H1 (cell line): ENCODE data around the gene CNOT8. TPM values are rescaled to one million over a fixed set of nuclear protein-coding genes. Genes with fewer than 3 reads are reported as not detected.

Experiments
- CTCF ChIA-PET: fragments of 300-600 bp; sonication (Branson Sonifier 250); formaldehyde crosslinking; loops from one replicate; lab custom pipeline; 2021; ENCODE audit not compliant: partially characterized antibody; lab: Charles Lee
- POLR2A ChIA-PET: fragments of 300-600 bp; sonication (Branson Sonifier 250); formaldehyde crosslinking; loops from one replicate; lab custom pipeline; 2021; ENCODE audit warnings: inconsistent platforms; ENCODE audit not compliant: partially characterized antibody; lab: Charles Lee
- DNase-seq, 2 experiments: peaks; one replicate each; pipeline versions ENCODE4 v3.0.0 to v3.0.0-alpha.2; 2010 to 2022; ENCODE audit warnings: low spot score in 2 of 2, low read depth in 1 of 2, mixed read lengths in 1 of 2
- FAIRE-seq: peaks from 2 replicates; lab custom pipeline; 2011; peaks lifted over from hg19 to GRCh38; lab: Jason Lieb, UNC
- H2AFZ ChIP-seq: 2 replicates; pipeline ENCODE4 v1.8.1; 2012; ENCODE audit warnings: low read length, inconsistent platforms
- H2AK5ac ChIP-seq: 2 replicates; pipeline ENCODE4 v1.6.1; 2013; ENCODE audit warnings: low read depth, low read length
- H2BK120ac ChIP-seq: replicated peaks from 2 replicates; pipeline ENCODE3; 2013; ENCODE audit warnings: low read depth, low read length, inconsistent platforms
- H2BK12ac ChIP-seq: 2 replicates; pipeline ENCODE4 v1.6.1; 2013; ENCODE audit warnings: low read depth, low read length
- H2BK15ac ChIP-seq: 2 replicates; pipeline ENCODE4 v1.6.1; 2013; ENCODE audit warnings: low read length
- H2BK20ac ChIP-seq: 2 replicates; pipeline ENCODE4 v1.6.1; 2013; ENCODE audit warnings: low read length
- H2BK5ac ChIP-seq: 2 replicates; pipeline ENCODE4 v1.6.1; 2013; ENCODE audit warnings: low read depth, low read length
- H3K14ac ChIP-seq: 2 replicates; pipeline ENCODE4 v1.6.1; 2013; ENCODE audit warnings: inconsistent platforms; ENCODE audit not compliant: insufficient read length
- H3K18ac ChIP-seq: 2 replicates; pipeline ENCODE4 v1.6.1; 2013; ENCODE audit warnings: low read length; ENCODE audit errors: extremely low read depth
- H3K23ac ChIP-seq: 2 replicates; pipeline ENCODE4 v1.6.1; 2013; ENCODE audit warnings: inconsistent platforms; ENCODE audit not compliant: insufficient read length
- H3K23me2 ChIP-seq: 2 replicates; pipeline ENCODE4 v1.6.1; 2013; ENCODE audit warnings: low read depth, low read length
- H3K27ac ChIP-seq: 2 replicates; pipeline ENCODE4 v1.6.1; 2011; ENCODE audit warnings: low read depth, low read length, inconsistent platforms
- H3K27me3 ChIP-seq, 4 experiments: replicated peaks in 1 of 4; 1 replicate in 1 of 4; 2 replicates in 3 of 4; pipeline versions ENCODE4 v1.6.1 to v1.8.1; 2011 to 2013; ENCODE audit warnings: low read length in 3 of 4, mild to moderate bottlenecking in 3 of 4, inconsistent platforms in 2 of 4, mixed read lengths in 2 of 4, moderate library complexity in 1 of 4; ENCODE audit not compliant: control insufficient read depth in 3 of 4, insufficient read depth in 3 of 4; ENCODE audit errors: extremely low read depth in 1 of 4
- H3K36me3 ChIP-seq, 4 experiments: 2 replicates each; pipeline versions ENCODE4 v1.6.1 to v1.8.1; 2011 to 2013; ENCODE audit warnings: mild to moderate bottlenecking in 4 of 4, low read length in 3 of 4, moderate library complexity in 2 of 4, control low read depth in 1 of 4, inconsistent platforms in 1 of 4; ENCODE audit not compliant: insufficient read depth in 4 of 4, control insufficient read depth in 2 of 4
- H3K4ac ChIP-seq: replicated peaks from 2 replicates; pipeline ENCODE3; 2013; ENCODE audit warnings: low read length, low read depth, mixed read lengths, inconsistent platforms; ENCODE audit not compliant: insufficient read length
- H3K4me1 ChIP-seq, 4 experiments: replicated peaks in 1 of 4; 1 replicate in 1 of 4; 2 replicates in 3 of 4; pipeline versions ENCODE4 v1.6.1 to v1.8.1; 2011 to 2013; ENCODE audit warnings: low read length in 3 of 4, inconsistent platforms in 2 of 4, mixed read lengths in 1 of 4; ENCODE audit not compliant: insufficient read depth in 4 of 4, control insufficient read depth in 3 of 4
- H3K4me2 ChIP-seq, 2 experiments: 2 replicates each; pipeline versions ENCODE4 v1.6.1 to v1.8.1; 2011 to 2013; ENCODE audit warnings: low read depth in 2 of 2, low read length in 2 of 2, control low read depth in 1 of 2, inconsistent platforms in 1 of 2, mild to moderate bottlenecking in 1 of 2; ENCODE audit not compliant: insufficient read depth in 1 of 2
- H3K4me3 ChIP-seq, 4 experiments: fragments of 200-600, 300-600 bp in 1 of 4; sonication (generic), shearing (Covaris generic), sonication (Bioruptor Twin) in 1 of 4; 2 replicates each; pipeline versions ENCODE4 v1.5.1 to v1.8.1; 2011 to 2016; ENCODE audit warnings: low read length in 4 of 4, low read depth in 3 of 4, control low read depth in 2 of 4, inconsistent platforms in 2 of 4, mild to moderate bottlenecking in 2 of 4, mixed read lengths in 1 of 4, moderate library complexity in 1 of 4; ENCODE audit not compliant: insufficient read depth in 2 of 4; ENCODE audit errors: extremely low read depth in 1 of 4
- H3K56ac ChIP-seq: replicated peaks from 2 replicates; pipeline ENCODE3; 2013; ENCODE audit warnings: low read depth, mild to moderate bottlenecking, mixed read lengths, low read length, inconsistent platforms; ENCODE audit not compliant: insufficient read length
- H3K79me1 ChIP-seq: 2 replicates; pipeline ENCODE4 v1.6.1; 2013; ENCODE audit warnings: low read depth, low read length, control low read depth
- H3K79me2 ChIP-seq, 2 experiments: 2 replicates each; pipeline versions ENCODE4 v1.6.1 to v1.8.1; 2012 to 2013; ENCODE audit warnings: low read length in 2 of 2, mild to moderate bottlenecking in 2 of 2, inconsistent platforms in 1 of 2; ENCODE audit not compliant: insufficient read depth in 2 of 2, control insufficient read depth in 1 of 2
- H3K9ac ChIP-seq, 4 experiments: replicated peaks in 1 of 4; 1 replicate in 1 of 4; 2 replicates in 3 of 4; pipeline versions ENCODE4 v1.6.1 to v1.8.1; 2011 to 2013; ENCODE audit warnings: low read depth in 3 of 4, low read length in 3 of 4, control low read depth in 2 of 4, mild to moderate bottlenecking in 2 of 4, moderate library complexity in 2 of 4, inconsistent platforms in 1 of 4; ENCODE audit errors: extremely low read depth in 1 of 4
- H3K9me3 ChIP-seq, 2 experiments: 2 replicates each; pipeline versions ENCODE4 v1.6.1 to v1.8.1; 2012 to 2013; ENCODE audit warnings: mild to moderate bottlenecking in 2 of 2, moderate library complexity in 2 of 2, control low read depth in 1 of 2, inconsistent platforms in 1 of 2, low read depth in 1 of 2, low read length in 1 of 2, mixed read lengths in 1 of 2; ENCODE audit not compliant: insufficient read depth in 2 of 2
- H4K20me1 ChIP-seq, 2 experiments: replicated peaks in 1 of 2; 2 replicates each; pipeline versions ENCODE3 to v1.8.1; 2011 to 2013; ENCODE audit warnings: inconsistent platforms in 2 of 2, low read length in 2 of 2, mild to moderate bottlenecking in 1 of 2; ENCODE audit not compliant: insufficient read depth in 2 of 2, control insufficient read depth in 1 of 2
- H4K5ac ChIP-seq: 2 replicates; pipeline ENCODE4 v1.6.1; 2013; ENCODE audit warnings: low read length, low read depth, mixed read lengths, inconsistent platforms; ENCODE audit not compliant: insufficient read length
- H4K8ac ChIP-seq: 2 replicates; pipeline ENCODE4 v1.8.0; 2013; ENCODE audit warnings: mild to moderate bottlenecking, moderate library complexity, low read length, inconsistent platforms; ENCODE audit not compliant: insufficient read depth; ENCODE audit errors: extremely low read depth
- H4K91ac ChIP-seq: replicated peaks from 2 replicates; pipeline ENCODE3; 2013; ENCODE audit warnings: low read length, mixed read lengths, inconsistent platforms; ENCODE audit not compliant: insufficient read length
- BRCA1 ChIP-seq: IDR thresholded peaks from 2 replicates; pipeline ENCODE4 v1.6.1; 2012; ENCODE audit warnings: low read depth, low read length, improper control_type of control experiment
- EP300 ChIP-seq, 2 experiments: IDR thresholded peaks; 1 replicate in 1 of 2; 2 replicates in 1 of 2; pipeline ENCODE4 v1.6.1; 2011 to 2012; ENCODE audit warnings: low read depth in 2 of 2, low read length in 2 of 2, mild to moderate bottlenecking in 2 of 2, borderline replicate concordance in 1 of 2, inconsistent platforms in 1 of 2, moderate library complexity in 1 of 2
- KDM4A ChIP-seq: IDR thresholded peaks from one replicate; pipeline ENCODE4 v1.7.1; 2012; ENCODE audit warnings: low read depth, mild to moderate bottlenecking, moderate library complexity, low read length, inconsistent platforms; ENCODE audit not compliant: severe bottlenecking
- KDM5A ChIP-seq: fragments of 200-600 bp; IDR thresholded peaks from 2 replicates; pipeline ENCODE4 v1.7.1; 2012; ENCODE audit warnings: mild to moderate bottlenecking, low read length, inconsistent platforms, mixed read lengths
- NANOG ChIP-seq: IDR thresholded peaks from 2 replicates; pipeline ENCODE4 v1.6.1; 2011; ENCODE audit warnings: low read length, low read depth, mild to moderate bottlenecking, inconsistent platforms; ENCODE audit not compliant: insufficient read depth, poor library complexity, severe bottlenecking
- RAD21 ChIP-seq, 2 experiments: IDR thresholded peaks in 1 of 2; conservative IDR thresholded peaks in 1 of 2; 2 replicates each; pipeline ENCODE4 v1.6.1; 2011; ENCODE audit warnings: low read depth in 2 of 2, low read length in 2 of 2, improper control_type of control experiment in 1 of 2, inconsistent platforms in 1 of 2, mild to moderate bottlenecking in 1 of 2, moderate library complexity in 1 of 2
- RBBP5 ChIP-seq: IDR thresholded peaks from 2 replicates; pipeline ENCODE4 v1.7.1; 2012; ENCODE audit warnings: low read depth, mild to moderate bottlenecking, inconsistent platforms, low read length, moderate library complexity, borderline replicate concordance
- RFX5 ChIP-seq: IDR thresholded peaks from 2 replicates; pipeline ENCODE4 v1.6.1; 2011; ENCODE audit warnings: low read depth, low read length, improper control_type of control experiment, borderline replicate concordance
- SIN3A ChIP-seq, 2 experiments: IDR thresholded peaks in 1 of 2; conservative IDR thresholded peaks in 1 of 2; 2 replicates each; pipeline ENCODE4 v1.6.1; 2011 to 2012; ENCODE audit warnings: low read length in 2 of 2, improper control_type of control experiment in 1 of 2, low read depth in 1 of 2, mild to moderate bottlenecking in 1 of 2
- SIRT6 ChIP-seq: IDR thresholded peaks from one replicate; pipeline ENCODE4 v1.7.1; 2012; ENCODE audit warnings: low read length, inconsistent platforms
- SP4 ChIP-seq: IDR thresholded peaks from 2 replicates; pipeline ENCODE4 v1.6.1; 2012; ENCODE audit warnings: low read length, inconsistent platforms
- TAF1 ChIP-seq: IDR thresholded peaks from 2 replicates; pipeline ENCODE4 v1.6.1; 2011; ENCODE audit warnings: mild to moderate bottlenecking, low read depth, low read length
- TBP ChIP-seq: IDR thresholded peaks from 2 replicates; pipeline ENCODE4 v1.6.1; 2011; ENCODE audit warnings: low read depth, low read length, improper control_type of control experiment
- TEAD4 ChIP-seq: IDR thresholded peaks from 2 replicates; pipeline ENCODE4 v1.6.1; 2012; ENCODE audit warnings: low read depth, low read length, inconsistent platforms, mixed read lengths
- polyA plus RNA-seq, 7 experiments: library from polyadenylated mRNA; depleted of rRNA in 3 of 7; stranded (reverse) in 5 of 7; unstranded in 2 of 7; fragments of >200 nt in 5 of 7; fragments of 200-250 nt in 2 of 7; gene quantifications; 1 replicate in 5 of 7; 2 replicates in 1 of 7; 4 replicates in 1 of 7; pipeline versions ENCODE4 v1.2.1 to v1.2.3, GENCODE V29; 2011 to 2013; ENCODE audit warnings: missing spikeins in 2 of 7, mixed read lengths in 2 of 7
- total RNA-seq: library from RNA; stranded (reverse); fragmentation: NEBNext Ultra II Directional; extraction: Animal tissue kit (Norgen Biotek cat#: 25700); gene quantifications from 2 replicates; pipeline ENCODE4 v1.2.1, GENCODE V29; 2021

The CNOT8 gene
- total and polyA plus RNA-seq, 2 of the 8 experiments (the other 6 are each of a cell fraction or from before 2014, with no cell fraction given) = 36.4 to 62.9 TPM

- H2BK20ac ChIP-seq = no peak overlapping the region
- H2BK12ac ChIP-seq = no peak overlapping the region
- FAIRE-seq = no peak
- no peak overlapping the region for H3K18ac ChIP-seq
- no peak overlapping the region for H3K27ac ChIP-seq
- no peak overlapping the region for H3K4ac ChIP-seq
- H3K27me3 ChIP-seq = no peaks in the 10 kb centered on the region
- DNase-seq = no peak
- H3K23me2 ChIP-seq = no peaks in the 10 kb centered on the region
- H3K4me2 ChIP-seq = no peak overlapping the region
- no peak overlapping the region for H3K9ac ChIP-seq
- H2BK5ac ChIP-seq = no peak overlapping the region
- H3K14ac ChIP-seq = no peak overlapping the region
- H2BK120ac ChIP-seq = no peak overlapping the region
- no peak overlapping the region for H2AFZ ChIP-seq
- POLR2A ChIA-PET = interaction anchor here (1.0 to 2.2 kb wide), 5 partner anchors 9 to 21 kb away, joined by 3 to 7 read pairs (median 3); no protein-coding TSS in a partner anchor
- H4K91ac ChIP-seq = no peak overlapping the region
- H4K8ac ChIP-seq = no peak overlapping the region
- no peaks in the 10 kb centered on the region for H3K79me2 ChIP-seq
- no peak overlapping the region for H3K56ac ChIP-seq
- H3K23ac ChIP-seq = no peak overlapping the region
- H2AK5ac ChIP-seq = no peak overlapping the region
- H3K36me3 ChIP-seq = peaks cover 31 to 84% (median 57%) of the 10 kb centered on the region in 4 experiments
- no peak overlapping the region for H3K4me3 ChIP-seq
- no peaks in the 10 kb centered on the region for H3K4me1 ChIP-seq
- H2BK15ac ChIP-seq = no peak overlapping the region
- H3K79me1 ChIP-seq = no peaks in the 10 kb centered on the region
- no peaks in the 10 kb centered on the region for H4K20me1 ChIP-seq
- no peak overlapping the region for H4K5ac ChIP-seq
- CTCF ChIA-PET = interaction anchor here (1.0 to 1.6 kb wide), 4 partner anchors 20 to 254 kb away, joined by 3 to 5 read pairs (median 3); no protein-coding TSS in a partner anchor
- H3K9me3 ChIP-seq = no peaks in the 10 kb centered on the region
- TF ChIP-seq SIRT6 = no peak
- TF ChIP-seq BRCA1 = no peak
- no peak for TF ChIP-seq TBP
- no peak for TF ChIP-seq SP4
- no peak for TF ChIP-seq TEAD4
- no peak for TF ChIP-seq RAD21 (IDR thresholded peaks at IDR 0.05 in 1 of 2, conservative IDR thresholded peaks at IDR 0.05 in 1 of 2; ENCODE audit: low read depth in 2 of 2, low read length in 2 of 2)
- no peak for TF ChIP-seq RFX5
- no peak for TF ChIP-seq TAF1
- no peak for TF ChIP-seq RBBP5
- no peak for TF ChIP-seq NANOG
- no peak for TF ChIP-seq KDM5A
- no peak for TF ChIP-seq KDM4A
- no peak for TF ChIP-seq EP300 (IDR thresholded peaks at IDR 0.05; ENCODE audit: borderline replicate concordance in 1 of 2, low read depth in 2 of 2, low read length in 2 of 2)
- no peak for TF ChIP-seq SIN3A (conservative IDR thresholded peaks at IDR 0.05 in 1 of 2, IDR thresholded peaks at IDR 0.05 in 1 of 2; ENCODE audit: low read depth in 1 of 2, low read length in 2 of 2)
These were observed 38.2 kb downstream of the CNOT8 start for GRCh38 chr5:154896562-154897165.
